K562 (cell line): ENCODE data around the gene SMARCC1. TPM values are rescaled to one million over a fixed set of nuclear protein-coding genes. Genes with fewer than 3 reads are reported as not detected.
A peak's percentile ranks its signal among the peaks of the same experiment; 100 is the strongest.

Experiments used
- ARHGAP35 ChIP-seq: fragments of 450-650 bp; IDR thresholded peaks from 2 replicates; pipeline ENCODE4 v1.6.1; 2018; ENCODE audit not compliant: partially characterized antibody
- ARID3A ChIP-seq: IDR thresholded peaks from 2 replicates; pipeline ENCODE4 v1.6.1; 2012; ENCODE audit warnings: low read depth, low read length, improper control_type of control experiment, borderline replicate concordance
- BRCA1 ChIP-seq, 2 experiments: fragments of 450-650 bp in 1 of 2; sonication (generic) in 1 of 2; formaldehyde crosslinking in 1 of 2; IDR thresholded peaks; 2 replicates each; pipeline versions ENCODE4 v1.5.0 to v1.6.1; 2017 to 2020; ENCODE audit warnings: mild to moderate bottlenecking in 1 of 2, missing genetic modification reagents in 1 of 2
- CBX3 ChIP-seq, 2 experiments: IDR thresholded peaks; 1 replicate in 1 of 2; 2 replicates in 1 of 2; pipeline ENCODE4 v1.6.1; 2012; ENCODE audit warnings: inconsistent platforms in 2 of 2, low read length in 2 of 2, borderline replicate concordance in 1 of 2, control low read depth in 1 of 2
- CCAR2 ChIP-seq: fragments of 200-400 bp; formaldehyde crosslinking; IDR thresholded peaks from 2 replicates; pipeline ENCODE4 v1.6.1; 2017; ENCODE audit warnings: mild to moderate bottlenecking, low read depth, low read length
- EHMT2 ChIP-seq: fragments of 450-650 bp; IDR thresholded peaks from 2 replicates; pipeline ENCODE4 v1.6.1; 2018; ENCODE audit warnings: antibody characterized with exemption
- ETS2 ChIP-seq: IDR thresholded peaks from 2 replicates; pipeline ENCODE4 v1.6.1; 2016; ENCODE audit warnings: borderline replicate concordance, missing genetic modification characterization, mild to moderate bottlenecking, moderate library complexity, missing compliant biosample characterization; ENCODE audit not compliant: poor library complexity, severe bottlenecking
- HES1 ChIP-seq: fragments of 450-650 bp; IDR thresholded peaks from 2 replicates; pipeline ENCODE4 v1.6.1; 2016; ENCODE audit warnings: low read depth, mild to moderate bottlenecking, moderate library complexity
- POLR2B ChIP-seq: fragments of 450-650 bp; IDR thresholded peaks from 2 replicates; pipeline ENCODE4 v1.6.1; 2018; ENCODE audit warnings: low read depth; ENCODE audit not compliant: partially characterized antibody
- POLR3A ChIP-seq: IDR thresholded peaks from 2 replicates; pipeline ENCODE4 v1.6.1; 2011; ENCODE audit warnings: borderline replicate concordance, mild to moderate bottlenecking, moderate library complexity; ENCODE audit not compliant: insufficient read length, insufficient read depth; ENCODE audit errors: extremely low read depth
- RBM22 ChIP-seq: fragments of 200-400 bp; formaldehyde crosslinking; IDR thresholded peaks from 2 replicates; pipeline ENCODE4 v1.6.1; 2018; ENCODE audit warnings: low read length, low read depth; ENCODE audit not compliant: poor library complexity, severe bottlenecking
- SAFB ChIP-seq: fragments of 200-400 bp; formaldehyde crosslinking; IDR thresholded peaks from 2 replicates; pipeline ENCODE4 v1.6.1; 2017; ENCODE audit warnings: low read depth, low read length, borderline replicate concordance
- SFPQ ChIP-seq: fragments of 200-400 bp; formaldehyde crosslinking; IDR thresholded peaks from 2 replicates; pipeline ENCODE4 v1.6.1; 2017; ENCODE audit warnings: mild to moderate bottlenecking, low read depth, low read length, moderate library complexity
- SNIP1 ChIP-seq: fragments of 450-650 bp; IDR thresholded peaks from 2 replicates; pipeline ENCODE4 v1.7.1; 2017; ENCODE audit warnings: low read depth, mild to moderate bottlenecking
- STAG1 ChIP-seq: sonication (generic); formaldehyde crosslinking; IDR thresholded peaks from 2 replicates; pipeline ENCODE4 v1.5.0; 2020; ENCODE audit warnings: missing genetic modification reagents, borderline replicate concordance
- TOE1 ChIP-seq, 2 experiments: fragments of 450-650 bp in 1 of 2; sonication (generic) in 1 of 2; formaldehyde crosslinking in 1 of 2; IDR thresholded peaks; 2 replicates each; pipeline versions ENCODE4 v1.7.1 to v1.8.0; 2016 to 2022; ENCODE audit warnings: borderline replicate concordance in 2 of 2, mild to moderate bottlenecking in 2 of 2, antibody characterized with exemption in 1 of 2, inconsistent platforms in 1 of 2, low read depth in 1 of 2, missing genetic modification reagents in 1 of 2, moderate library complexity in 1 of 2
- ZBTB7A ChIP-seq: IDR thresholded peaks from 2 replicates; pipeline ENCODE4 v1.6.1; 2011; ENCODE audit warnings: low read depth, mild to moderate bottlenecking, low read length, moderate library complexity, borderline replicate concordance; ENCODE audit not compliant: control insufficient read depth
- ZNF133 ChIP-seq: fragments of 250-450 bp; sonication (Bioruptor Pico); IDR thresholded peaks from 2 replicates; pipeline ENCODE4 v1.4.0; 2020; ENCODE audit warnings: mild to moderate bottlenecking
- ZNF282 ChIP-seq: sonication (generic); formaldehyde crosslinking; IDR thresholded peaks from 2 replicates; pipeline ENCODE4 v1.8.1; 2023; ENCODE audit warnings: missing genetic modification reagents
- ZNF75A ChIP-seq: fragments of 450-650 bp; formaldehyde crosslinking; IDR thresholded peaks from 2 replicates; pipeline ENCODE4 v1.4.0; 2020; ENCODE audit warnings: mild to moderate bottlenecking
- polyA plus RNA-seq, 8 experiments: library from polyadenylated mRNA; depleted of rRNA in 4 of 8; stranded (reverse) in 5 of 8; unstranded in 3 of 8; fragments of >200 nt; fragmentation: Nextera tagmentation in 2 of 8; fragmentation: Illumina TruSeq in 1 of 8; extraction: Ambion mirVana in 2 of 8; extraction: Trizol in 1 of 8; gene quantifications; 2 replicates each; pipeline versions ENCODE4 v1.2.1 to v1.2.3, GENCODE V29; 2011 to 2014; ENCODE audit warnings: inconsistent platforms in 1 of 8, missing spikeins in 1 of 8
- total RNA-seq, 7 experiments: library from RNA; depleted of rRNA in 6 of 7; stranded (reverse); fragments of >200 nt in 6 of 7; fragmentation: Illumina TruSeq in 2 of 7; extraction: Trizol in 2 of 7; gene quantifications; 2 replicates each; pipeline versions ENCODE4 v1.2.1 to v1.2.3, GENCODE V29; 2011 to 2021; ENCODE audit warnings: low replicate concordance in 1 of 7
- TF ChIP-seq, protein P1 (sequence below): fragments of 250-450 bp; sonication (Bioruptor Pico); IDR thresholded peaks from 2 replicates; pipeline ENCODE4 v1.5.0; 2021

The SMARCC1 gene
- total and polyA plus RNA-seq, 9 of the 15 experiments (the other 6 are each of a cell fraction or from before 2014, with no cell fraction given), result 20.7 to 199 (median 66.0) TPM

GRCh38 chr3:47802734-47803479 lies 21.2 kb upstream of the SMARCC1 start, which contains the start of gene DHX30 (continued):
- no peak for TF ChIP-seq EHMT2
- no peak for TF ChIP-seq ARID3A
- no peak for TF ChIP-seq TOE1 (IDR thresholded peaks at IDR 0.05; ENCODE audit: borderline replicate concordance)
- TF ChIP-seq TOE1 (CRISPR knock-in tag; IDR thresholded peaks at IDR 0.05; ENCODE audit: borderline replicate concordance, low read depth), result no peak
- no peak for TF ChIP-seq STAG1 (CRISPR knock-in tag)
- no peak for TF ChIP-seq POLR3A
- TF ChIP-seq CCAR2, result no peak
- no peak for TF ChIP-seq POLR2B
- TF ChIP-seq SFPQ, result no peak
- no peak for TF ChIP-seq BRCA1 (IDR thresholded peaks at IDR 0.05)
- TF ChIP-seq BRCA1 (CRISPR knock-in tag; IDR thresholded peaks at IDR 0.05), result no peak
- TF ChIP-seq ARHGAP35, result no peak
- TF ChIP-seq SAFB, result no peak
- TF ChIP-seq SNIP1, result no peak
- no peak for TF ChIP-seq ZNF75A (CRISPR knock-in tag)
- peak; percentile 56 for TF ChIP-seq ETS2
- TF ChIP-seq, protein P1, sequence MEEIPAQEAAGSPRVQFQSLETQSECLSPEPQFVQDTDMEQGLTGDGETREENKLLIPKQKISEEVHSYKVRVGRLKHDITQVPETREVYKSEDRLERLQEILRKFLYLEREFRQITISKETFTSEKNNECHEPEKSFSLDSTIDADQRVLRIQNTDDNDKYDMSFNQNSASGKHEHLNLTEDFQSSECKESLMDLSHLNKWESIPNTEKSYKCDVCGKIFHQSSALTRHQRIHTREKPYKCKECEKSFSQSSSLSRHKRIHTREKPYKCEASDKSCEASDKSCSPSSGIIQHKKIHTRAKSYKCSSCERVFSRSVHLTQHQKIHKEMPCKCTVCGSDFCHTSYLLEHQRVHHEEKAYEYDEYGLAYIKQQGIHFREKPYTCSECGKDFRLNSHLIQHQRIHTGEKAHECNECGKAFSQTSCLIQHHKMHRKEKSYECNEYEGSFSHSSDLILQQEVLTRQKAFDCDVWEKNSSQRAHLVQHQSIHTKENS (CRISPR knock-in tag), result no peak
- no peak for TF ChIP-seq ZNF282 (CRISPR knock-in tag)
- no peak for TF ChIP-seq HES1
- no peak for TF ChIP-seq CBX3 (IDR thresholded peaks at IDR 0.05; ENCODE audit: borderline replicate concordance in 1 of 2, low read length in 2 of 2)
- TF ChIP-seq ZBTB7A, result peak; percentile 46
- TF ChIP-seq ZNF133 (CRISPR knock-in tag), result no peak
- TF ChIP-seq RBM22, result peak; percentile 30
